ENCODE measurements around the gene BIRC5. TPM values are rescaled to one million over a fixed set of nuclear protein-coding genes. Genes with fewer than 3 reads are reported as not detected.
A peak's percentile ranks its signal among the peaks of the same experiment; 100 is the strongest.

The BIRC5 gene
- polyA plus RNA-seq, 1 experiment: 30.7 TPM

DNA sequence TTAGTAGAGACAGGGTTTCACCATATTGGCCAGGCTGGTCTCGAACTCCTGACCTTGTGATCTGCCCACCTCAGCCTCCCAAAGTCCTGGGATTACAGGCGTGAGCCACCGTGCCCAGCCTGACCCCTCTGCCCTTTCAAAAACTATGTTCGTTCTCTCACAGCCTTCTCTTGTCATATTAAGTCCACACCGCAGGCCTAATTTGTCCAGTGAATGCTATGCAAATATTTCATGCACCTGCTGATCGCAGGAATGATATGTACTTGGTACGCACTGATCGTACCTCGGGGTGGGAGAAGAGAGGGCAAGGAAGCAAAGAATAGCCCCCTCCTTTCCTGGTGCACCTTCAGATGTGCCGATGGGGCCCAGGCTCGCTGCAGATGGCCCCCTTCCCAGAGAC is 3.0 kb upstream of the BIRC5 start:
- Histone ChIP-seq H3K36me3 (ENCODE audit: control insufficient read depth, insufficient read depth, low read length) (no peaks in the 10 kb centered on the region), H3K27me3 (ENCODE audit: control insufficient read depth, insufficient read depth, low read length) (no peaks in the 10 kb centered on the region), H3K4me3 (ENCODE audit: low read depth, low read length) (no peak overlapping the region)
- CTCF ChIA-PET: no interaction called here
- DNase-seq (ENCODE audit: low read depth): no peak
- POLR2A ChIA-PET: no interaction called here
- TF ChIP-seq, protein P1, sequence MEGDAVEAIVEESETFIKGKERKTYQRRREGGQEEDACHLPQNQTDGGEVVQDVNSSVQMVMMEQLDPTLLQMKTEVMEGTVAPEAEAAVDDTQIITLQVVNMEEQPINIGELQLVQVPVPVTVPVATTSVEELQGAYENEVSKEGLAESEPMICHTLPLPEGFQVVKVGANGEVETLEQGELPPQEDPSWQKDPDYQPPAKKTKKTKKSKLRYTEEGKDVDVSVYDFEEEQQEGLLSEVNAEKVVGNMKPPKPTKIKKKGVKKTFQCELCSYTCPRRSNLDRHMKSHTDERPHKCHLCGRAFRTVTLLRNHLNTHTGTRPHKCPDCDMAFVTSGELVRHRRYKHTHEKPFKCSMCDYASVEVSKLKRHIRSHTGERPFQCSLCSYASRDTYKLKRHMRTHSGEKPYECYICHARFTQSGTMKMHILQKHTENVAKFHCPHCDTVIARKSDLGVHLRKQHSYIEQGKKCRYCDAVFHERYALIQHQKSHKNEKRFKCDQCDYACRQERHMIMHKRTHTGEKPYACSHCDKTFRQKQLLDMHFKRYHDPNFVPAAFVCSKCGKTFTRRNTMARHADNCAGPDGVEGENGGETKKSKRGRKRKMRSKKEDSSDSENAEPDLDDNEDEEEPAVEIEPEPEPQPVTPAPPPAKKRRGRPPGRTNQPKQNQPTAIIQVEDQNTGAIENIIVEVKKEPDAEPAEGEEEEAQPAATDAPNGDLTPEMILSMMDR (IDR thresholded peaks at IDR 0.05; ENCODE audit: insufficient read depth, low read depth, low read length): no peak

DNA sequence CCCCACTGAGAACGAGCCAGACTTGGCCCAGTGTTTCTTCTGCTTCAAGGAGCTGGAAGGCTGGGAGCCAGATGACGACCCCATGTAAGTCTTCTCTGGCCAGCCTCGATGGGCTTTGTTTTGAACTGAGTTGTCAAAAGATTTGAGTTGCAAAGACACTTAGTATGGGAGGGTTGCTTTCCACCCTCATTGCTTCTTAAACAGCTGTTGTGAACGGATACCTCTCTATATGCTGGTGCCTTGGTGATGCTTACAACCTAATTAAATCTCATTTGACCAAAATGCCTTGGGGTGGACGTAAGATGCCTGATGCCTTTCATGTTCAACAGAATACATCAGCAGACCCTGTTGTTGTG is 631 bp downstream of the BIRC5 start:
- H3K4me3 ChIP-seq (ENCODE audit: low read depth, low read length): peak overlapping the region; percentile 77
- DNase-seq (ENCODE audit: low read depth): no peak
- no peaks in the 10 kb centered on the region for H3K36me3 ChIP-seq (ENCODE audit: control insufficient read depth, insufficient read depth, low read length)
- POLR2A ChIA-PET: no interaction called here
- H3K27me3 ChIP-seq (ENCODE audit: control insufficient read depth, insufficient read depth, low read length): no peaks in the 10 kb centered on the region
- TF ChIP-seq, protein P1 (IDR thresholded peaks at IDR 0.05; ENCODE audit: insufficient read depth, low read depth, low read length): no peak
- CTCF ChIA-PET: interaction anchor here (1.1 to 1.3 kb wide), 2 partner anchors 15 to 42 kb away, joined by 3 read pairs; no protein-coding TSS in a partner anchor

DNA sequence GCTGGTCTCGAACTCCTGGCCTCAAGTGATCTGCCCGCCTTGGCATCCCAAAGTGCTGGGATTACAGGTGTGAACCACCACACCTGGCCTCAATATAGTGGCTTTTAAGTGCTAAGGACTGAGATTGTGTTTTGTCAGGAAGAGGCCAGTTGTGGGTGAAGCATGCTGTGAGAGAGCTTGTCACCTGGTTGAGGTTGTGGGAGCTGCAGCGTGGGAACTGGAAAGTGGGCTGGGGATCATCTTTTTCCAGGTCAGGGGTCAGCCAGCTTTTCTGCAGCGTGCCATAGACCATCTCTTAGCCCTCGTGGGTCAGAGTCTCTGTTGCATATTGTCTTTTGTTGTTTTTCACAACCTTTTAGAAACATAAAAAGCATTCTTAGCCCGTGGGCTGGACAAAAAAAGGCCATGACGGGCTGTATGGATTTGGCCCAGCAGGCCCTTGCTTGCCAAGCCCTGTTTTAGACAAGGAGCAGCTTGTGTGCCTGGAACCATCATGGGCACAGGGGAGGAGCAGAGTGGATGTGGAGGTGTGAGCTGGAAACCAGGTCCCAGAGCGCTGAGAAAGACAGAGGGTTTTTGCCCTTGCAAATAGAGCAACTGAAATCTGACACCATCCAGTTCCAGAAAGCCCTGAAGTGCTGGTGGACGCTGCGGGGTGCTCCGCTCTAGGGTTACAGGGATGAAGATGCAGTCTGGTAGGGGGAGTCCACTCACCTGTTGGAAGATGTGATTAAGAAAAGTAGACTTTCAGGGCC is 5.5 kb downstream of the BIRC5 start:
- Histone ChIP-seq H3K27me3 (ENCODE audit: control insufficient read depth, insufficient read depth, low read length) (no peaks in the 10 kb centered on the region), H3K4me3 (ENCODE audit: low read depth, low read length) (no peak overlapping the region), H3K36me3 (ENCODE audit: control insufficient read depth, insufficient read depth, low read length) (0 out of 2 replicates have a peak, but pooled peaks cover 1% of the 10 kb centered on the region)
- no peak for DNase-seq (ENCODE audit: low read depth)
- ChIA-PET CTCF (no interaction called here), POLR2A (no interaction called here)
- TF ChIP-seq, protein P1 (IDR thresholded peaks at IDR 0.05; ENCODE audit: insufficient read depth, low read depth, low read length): no peak

DNA sequence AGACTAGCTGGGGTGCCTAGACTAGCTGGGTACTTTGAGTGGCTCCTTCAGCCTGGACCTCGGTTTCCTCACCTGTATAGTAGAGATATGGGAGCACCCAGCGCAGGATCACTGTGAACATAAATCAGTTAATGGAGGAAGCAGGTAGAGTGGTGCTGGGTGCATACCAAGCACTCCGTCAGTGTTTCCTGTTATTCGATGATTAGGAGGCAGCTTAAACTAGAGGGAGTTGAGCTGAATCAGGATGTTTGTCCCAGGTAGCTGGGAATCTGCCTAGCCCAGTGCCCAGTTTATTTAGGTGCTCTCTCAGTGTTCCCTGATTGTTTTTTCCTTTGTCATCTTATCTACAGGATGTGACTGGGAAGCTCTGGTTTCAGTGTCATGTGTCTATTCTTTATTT is 9.0 kb downstream of the BIRC5 start:
- CTCF ChIA-PET: interaction anchor here (0.8 kb wide), 1 partner anchor 28 kb away, joined by 3 read pairs; no protein-coding TSS in a partner anchor
- 0 out of 2 replicates have a peak, but pooled peaks cover 1% of the 10 kb centered on the region for H3K36me3 ChIP-seq (ENCODE audit: control insufficient read depth, insufficient read depth, low read length)
- no peak overlapping the region for H3K4me3 ChIP-seq (ENCODE audit: low read depth, low read length)
- DNase-seq (ENCODE audit: low read depth): no peak
- POLR2A ChIA-PET: no interaction called here
- TF ChIP-seq, protein P1 (IDR thresholded peaks at IDR 0.05; ENCODE audit: insufficient read depth, low read depth, low read length): no peak
- no peaks in the 10 kb centered on the region for H3K27me3 ChIP-seq (ENCODE audit: control insufficient read depth, insufficient read depth, low read length)

DNA sequence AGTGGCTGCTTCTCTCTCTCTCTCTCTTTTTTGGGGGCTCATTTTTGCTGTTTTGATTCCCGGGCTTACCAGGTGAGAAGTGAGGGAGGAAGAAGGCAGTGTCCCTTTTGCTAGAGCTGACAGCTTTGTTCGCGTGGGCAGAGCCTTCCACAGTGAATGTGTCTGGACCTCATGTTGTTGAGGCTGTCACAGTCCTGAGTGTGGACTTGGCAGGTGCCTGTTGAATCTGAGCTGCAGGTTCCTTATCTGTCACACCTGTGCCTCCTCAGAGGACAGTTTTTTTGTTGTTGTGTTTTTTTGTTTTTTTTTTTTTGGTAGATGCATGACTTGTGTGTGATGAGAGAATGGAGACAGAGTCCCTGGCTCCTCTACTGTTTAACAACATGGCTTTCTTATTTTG is 9.7 kb downstream of the BIRC5 start:
- 0 out of 2 replicates have a peak, but pooled peaks cover 1% of the 10 kb centered on the region for H3K36me3 ChIP-seq (ENCODE audit: control insufficient read depth, insufficient read depth, low read length)
- H3K4me3 ChIP-seq (ENCODE audit: low read depth, low read length): no peak overlapping the region
- H3K27me3 ChIP-seq (ENCODE audit: control insufficient read depth, insufficient read depth, low read length): no peaks in the 10 kb centered on the region; the same call in 1 of the 2 replicates
- CTCF ChIA-PET: interaction anchor here (0.8 to 1.3 kb wide), 2 partner anchors 27 to 681 kb away, joined by 3 read pairs; no protein-coding TSS in a partner anchor
- no peak for DNase-seq (ENCODE audit: low read depth)
- POLR2A ChIA-PET: no interaction called here
- TF ChIP-seq, protein P1 (IDR thresholded peaks at IDR 0.05; ENCODE audit: insufficient read depth, low read depth, low read length): no peak

All from BJ (cell line).